Measurements from ENCODE around the gene ANO6. TPM values are rescaled to one million over a fixed set of nuclear protein-coding genes. Genes with fewer than 3 reads are reported as not detected.

The ANO6 gene
- total RNA-seq, 4 donors from 2014 or later = 139 to 167 (median 155) TPM

- TF ChIP-seq, protein P1, sequence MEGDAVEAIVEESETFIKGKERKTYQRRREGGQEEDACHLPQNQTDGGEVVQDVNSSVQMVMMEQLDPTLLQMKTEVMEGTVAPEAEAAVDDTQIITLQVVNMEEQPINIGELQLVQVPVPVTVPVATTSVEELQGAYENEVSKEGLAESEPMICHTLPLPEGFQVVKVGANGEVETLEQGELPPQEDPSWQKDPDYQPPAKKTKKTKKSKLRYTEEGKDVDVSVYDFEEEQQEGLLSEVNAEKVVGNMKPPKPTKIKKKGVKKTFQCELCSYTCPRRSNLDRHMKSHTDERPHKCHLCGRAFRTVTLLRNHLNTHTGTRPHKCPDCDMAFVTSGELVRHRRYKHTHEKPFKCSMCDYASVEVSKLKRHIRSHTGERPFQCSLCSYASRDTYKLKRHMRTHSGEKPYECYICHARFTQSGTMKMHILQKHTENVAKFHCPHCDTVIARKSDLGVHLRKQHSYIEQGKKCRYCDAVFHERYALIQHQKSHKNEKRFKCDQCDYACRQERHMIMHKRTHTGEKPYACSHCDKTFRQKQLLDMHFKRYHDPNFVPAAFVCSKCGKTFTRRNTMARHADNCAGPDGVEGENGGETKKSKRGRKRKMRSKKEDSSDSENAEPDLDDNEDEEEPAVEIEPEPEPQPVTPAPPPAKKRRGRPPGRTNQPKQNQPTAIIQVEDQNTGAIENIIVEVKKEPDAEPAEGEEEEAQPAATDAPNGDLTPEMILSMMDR (IDR thresholded peaks at IDR 0.05; ENCODE audit: low read depth) = no peak
These were observed 141.1 kb downstream of the ANO6 start for GRCh38 chr12:45356822-45357538.

GRCh38 chr12:45357539-45358417 lies 141.9 kb downstream of the ANO6 start:
- TF ChIP-seq, protein P1 (IDR thresholded peaks at IDR 0.05; ENCODE audit: low read depth) = no peak

DNA sequence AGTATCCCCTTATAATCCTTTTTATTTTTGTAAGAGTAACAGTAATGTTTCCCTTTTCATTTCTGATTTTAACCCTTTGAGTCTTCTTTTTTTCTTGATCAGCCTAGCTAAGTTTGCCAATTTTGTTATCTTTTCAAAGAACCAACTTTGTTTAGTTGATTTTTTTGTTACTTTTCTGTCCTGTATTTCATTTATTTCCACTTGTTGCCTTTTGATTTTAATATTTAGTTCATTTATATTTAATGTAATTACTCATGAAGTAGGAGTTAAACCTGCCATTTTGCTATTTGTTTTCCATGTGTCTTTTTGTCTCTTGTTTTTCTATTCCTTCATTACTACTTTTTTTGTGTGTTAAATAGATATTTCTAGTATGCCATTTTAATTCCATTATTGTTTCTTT lies 146.4 kb downstream of the ANO6 start:
- TF ChIP-seq, protein P1 (IDR thresholded peaks at IDR 0.05; ENCODE audit: low read depth) = no peak

DNA sequence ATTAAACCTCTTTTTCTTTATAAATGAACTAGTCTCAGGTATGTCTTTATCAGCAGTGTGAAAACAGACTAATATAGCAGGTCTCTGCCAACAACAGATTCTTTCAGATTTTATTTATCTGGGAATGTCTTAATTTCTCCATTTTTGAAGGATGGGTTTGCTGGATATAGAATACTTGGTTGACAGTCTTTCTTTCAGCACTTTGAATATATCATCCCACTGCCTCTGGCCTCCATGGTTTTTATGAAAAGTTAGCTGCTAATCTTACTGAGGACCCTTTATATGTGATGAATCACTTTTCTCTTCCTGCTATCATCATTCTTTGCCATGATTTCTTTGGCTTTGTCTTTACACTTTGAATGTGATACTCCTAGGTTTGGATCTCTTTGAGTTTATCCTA lies 148.0 kb downstream of the ANO6 start:
- TF ChIP-seq, protein P1 (IDR thresholded peaks at IDR 0.05; ENCODE audit: low read depth) = no peak

GRCh38 chr12:45368841-45369489 lies 153.1 kb downstream of the ANO6 start:
- TF ChIP-seq, protein P1 (IDR thresholded peaks at IDR 0.05; ENCODE audit: low read depth) = no peak

DNA sequence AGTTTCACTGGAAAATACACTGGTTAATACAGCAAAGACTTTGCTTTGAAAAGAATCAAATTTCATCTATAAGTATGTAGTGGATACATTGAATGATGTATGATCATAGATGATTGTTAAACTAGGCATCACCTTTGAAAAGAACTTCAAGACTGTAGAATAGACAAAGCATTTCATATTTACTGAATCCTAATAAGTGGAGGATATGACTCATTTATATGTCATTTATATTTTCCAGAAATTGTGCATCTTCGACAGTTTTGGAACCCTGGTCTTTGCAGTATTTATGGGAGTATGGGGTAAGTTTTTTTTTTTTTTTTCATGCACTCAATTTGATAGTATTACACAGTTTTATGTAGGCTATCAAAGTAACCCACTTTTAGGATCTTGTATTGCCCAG lies 161.9 kb downstream of the ANO6 start:
- TF ChIP-seq, protein P1 (IDR thresholded peaks at IDR 0.05; ENCODE audit: low read depth) = no peak

- TF ChIP-seq, protein P1 (IDR thresholded peaks at IDR 0.05; ENCODE audit: low read depth) = no peak
These were observed 163.4 kb downstream of the ANO6 start for GRCh38 chr12:45379261-45379660.

Data from subcutaneous adipose tissue (tissue), 4 donors.